Activated CD4-positive, alpha-beta memory T cell treated with anti-CD3 and anti-CD28 coated beads, Interleukin-2, amount 10 ng/mL, durations not matched to agents 7 days and 5 days (primary cell): ENCODE data around the gene TADA2B. TPM values are rescaled to one million over a fixed set of nuclear protein-coding genes. Genes with fewer than 3 reads are reported as not detected.

Experiments used
- CTCF ChIA-PET: fragments of 350-600 bp; sonication (Branson Sonifier 250); formaldehyde crosslinking; loops from one replicate; lab custom pipeline; 2021; ENCODE audit warnings: antibody characterized with exemption, inconsistent platforms; lab: Charles Lee
- POLR2A ChIA-PET: fragments of 350-600 bp; sonication (Branson Sonifier 250); formaldehyde crosslinking; loops from one replicate; lab custom pipeline; 2021; ENCODE audit warnings: antibody characterized with exemption; lab: Charles Lee
- DNase-seq: peaks from one replicate; pipeline ENCODE4 v3.0.0-alpha.2; 2020
- H3K27ac Mint-ChIP-seq: one replicate; pipeline ENCODE4 v1.8.0; 2021; ENCODE audit warnings: mild to moderate bottlenecking, mixed read lengths
- H3K27me3 Mint-ChIP-seq: one replicate; pipeline ENCODE4 v1.8.0; 2021; ENCODE audit warnings: mixed read lengths
- H3K36me3 Mint-ChIP-seq: one replicate; pipeline ENCODE4 v1.8.0; 2021; ENCODE audit warnings: low read depth, mixed read lengths
- H3K4me1 Mint-ChIP-seq: one replicate; pipeline ENCODE4 v1.8.0; 2021; ENCODE audit warnings: mixed read lengths
- H3K4me3 Mint-ChIP-seq: one replicate; pipeline ENCODE4 v1.8.0; 2021; ENCODE audit warnings: mild to moderate bottlenecking, mixed read lengths
- H3K9me3 Mint-ChIP-seq: one replicate; pipeline ENCODE4 v1.8.0; 2021; ENCODE audit warnings: mixed read lengths
- total RNA-seq, 2 experiments: library from RNA; stranded (reverse); gene quantifications; one replicate each; pipeline ENCODE4 v1.2.3, GENCODE V29; 2021

Gene TADA2B
- total RNA-seq, 2 experiments from 2014 or later, result 26.6 to 27.3 TPM

GRCh38 chr4:7067452-7068278 is 24.5 kb downstream of the TADA2B start, which contains the start of gene GRPEL1:
GRPEL1 (minus strand) TSS chr4:7068064; CDS start chr4:7068032, 32 bp downstream.
- DNase-seq, result peak; percentile 100
- POLR2A ChIA-PET, result interaction anchor here (1.0 to 7.8 kb wide), 41 partner anchors 10 to 1368 kb away, joined by 3 to 187 read pairs (median 7); partner anchors contain the start of genes BLOC1S4, MRFAP1, MRFAP1L1 and S100P
- H3K9me3 Mint-ChIP-seq, result no peaks in the 10 kb centered on the region
- peak within 1 kb of the TSS; percentile 90 for H3K4me3 Mint-ChIP-seq
- CTCF ChIA-PET, result interaction anchor here (0.7 to 8.1 kb wide), 16 partner anchors 9 to 394 kb away, joined by 3 to 127 read pairs (median 4); partner anchors contain the start of genes TADA2B and TBC1D14
- H3K36me3 Mint-ChIP-seq, result peaks cover 27% of the 10 kb centered on the region
- peaks cover 54% of the 10 kb centered on the region for H3K4me1 Mint-ChIP-seq
- H3K27ac Mint-ChIP-seq, result peak within 1 kb of the TSS; percentile 88
- H3K27me3 Mint-ChIP-seq, result peaks cover 14% of the 10 kb centered on the region

- no peak for DNase-seq
- H3K36me3 Mint-ChIP-seq, result peaks cover 21% of the 10 kb centered on the region
- POLR2A ChIA-PET, result interaction anchor here (0.8 to 7.8 kb wide), 40 partner anchors 11 to 1368 kb away, joined by 3 to 187 read pairs (median 7); partner anchors contain the start of genes BLOC1S4, MRFAP1, MRFAP1L1 and S100P
- CTCF ChIA-PET, result interaction anchor here (0.7 to 8.1 kb wide), 17 partner anchors 12 to 395 kb away, joined by 3 to 127 read pairs (median 4); partner anchors contain the start of genes TADA2B and TBC1D14
- no peaks in the 10 kb centered on the region for H3K9me3 Mint-ChIP-seq
- H3K27ac Mint-ChIP-seq, result peak overlapping the region; percentile 88
- H3K4me1 Mint-ChIP-seq, result peaks cover 54% of the 10 kb centered on the region
- H3K27me3 Mint-ChIP-seq, result peaks cover 16% of the 10 kb centered on the region
- peak overlapping the region; percentile 90 for H3K4me3 Mint-ChIP-seq
These were observed 25.2 kb downstream of the TADA2B start for GRCh38 chr4:7068279-7068842.

GRCh38 chr4:7068883-7069282 is 25.7 kb downstream of the TADA2B start:
- CTCF ChIA-PET, result interaction anchor here (0.9 to 8.1 kb wide), 14 partner anchors 11 to 394 kb away, joined by 3 to 127 read pairs (median 4); partner anchors contain the start of gene TADA2B
- POLR2A ChIA-PET, result interaction anchor here (0.8 to 7.8 kb wide), 25 partner anchors 12 to 428 kb away, joined by 3 to 187 read pairs (median 10); partner anchors contain the start of genes BLOC1S4, MRFAP1, MRFAP1L1 and TADA2B
- Mint-ChIP-seq H3K4me3 (peak overlapping the region; percentile 90), H3K4me1 (peaks cover 52% of the 10 kb centered on the region), H3K36me3 (peaks cover 16% of the 10 kb centered on the region), H3K9me3 (no peaks in the 10 kb centered on the region), H3K27ac (peak overlapping the region; percentile 88), H3K27me3 (peaks cover 16% of the 10 kb centered on the region)
- no peak for DNase-seq

- peak; percentile 88 for DNase-seq
- Mint-ChIP-seq H3K4me1 (peaks cover 38% of the 10 kb centered on the region), H3K9me3 (no peaks in the 10 kb centered on the region), H3K36me3 (peaks cover 6% of the 10 kb centered on the region), H3K27ac (no peak overlapping the region), H3K27me3 (peaks cover 16% of the 10 kb centered on the region), H3K4me3 (no peak overlapping the region)
- ChIA-PET CTCF (interaction anchor here (0.5 to 8.1 kb wide), 27 partner anchors 8 to 390 kb away, joined by 3 to 127 read pairs (median 4); partner anchors contain the start of genes TADA2B and TBC1D14), POLR2A (interaction anchor here (1.1 to 7.8 kb wide), 5 partner anchors 25 to 350 kb away, joined by 3 to 187 read pairs (median 5); partner anchors contain the start of genes TADA2B and TBC1D14)
These were observed 27.7 kb downstream of the TADA2B start for GRCh38 chr4:7070729-7071511.

GRCh38 chr4:7073059-7073458 is 29.9 kb downstream of the TADA2B start:
- DNase-seq, result no peak
- Mint-ChIP-seq H3K4me3 (no peak overlapping the region), H3K36me3 (no peaks in the 10 kb centered on the region), H3K4me1 (peaks cover 20% of the 10 kb centered on the region), H3K9me3 (no peaks in the 10 kb centered on the region), H3K27me3 (peaks cover 16% of the 10 kb centered on the region), H3K27ac (no peak overlapping the region)
- ChIA-PET CTCF (interaction anchor here (1.1 to 8.1 kb wide), 3 partner anchors 30 to 355 kb away, joined by 3 to 127 read pairs (median 48); partner anchors contain the start of gene TADA2B), POLR2A (no interaction called here)

- Mint-ChIP-seq H3K9me3 (no peaks in the 10 kb centered on the region), H3K4me1 (peaks cover 14% of the 10 kb centered on the region), H3K27ac (no peak overlapping the region), H3K4me3 (no peak overlapping the region), H3K27me3 (peaks cover 16% of the 10 kb centered on the region), H3K36me3 (no peaks in the 10 kb centered on the region)
- POLR2A ChIA-PET, result no interaction called here
- DNase-seq, result peak; percentile 35
- CTCF ChIA-PET, result interaction anchor here (8.1 kb wide), 1 partner anchor 31 kb away, joined by 127 read pairs; the partner anchor contains the start of gene TADA2B
These were observed 30.6 kb downstream of the TADA2B start for GRCh38 chr4:7073526-7074390.

- H3K27ac Mint-ChIP-seq, result no peak overlapping the region
- ChIA-PET POLR2A (no interaction called here), CTCF (no interaction called here)
- H3K27me3 Mint-ChIP-seq, result peaks cover 19% of the 10 kb centered on the region
- no peak overlapping the region for H3K4me3 Mint-ChIP-seq
- DNase-seq, result no peak
- H3K36me3 Mint-ChIP-seq, result no peaks in the 10 kb centered on the region
- H3K4me1 Mint-ChIP-seq, result peaks cover 12% of the 10 kb centered on the region
- H3K9me3 Mint-ChIP-seq, result no peaks in the 10 kb centered on the region
These were observed 31.3 kb downstream of the TADA2B start for GRCh38 chr4:7074426-7074825.

GRCh38 chr4:7075962-7076695 is 33.0 kb downstream of the TADA2B start:
- H3K27me3 Mint-ChIP-seq, result peaks cover 32% of the 10 kb centered on the region
- no peaks in the 10 kb centered on the region for H3K36me3 Mint-ChIP-seq
- H3K4me3 Mint-ChIP-seq, result no peak overlapping the region
- CTCF ChIA-PET, result no interaction called here
- POLR2A ChIA-PET, result no interaction called here
- no peak overlapping the region for H3K27ac Mint-ChIP-seq
- DNase-seq, result no peak
- no peaks in the 10 kb centered on the region for H3K9me3 Mint-ChIP-seq
- peaks cover 4% of the 10 kb centered on the region for H3K4me1 Mint-ChIP-seq

- H3K9me3 Mint-ChIP-seq, result no peaks in the 10 kb centered on the region
- H3K27ac Mint-ChIP-seq, result no peak overlapping the region
- H3K27me3 Mint-ChIP-seq, result peaks cover 33% of the 10 kb centered on the region
- peaks cover 4% of the 10 kb centered on the region for H3K4me1 Mint-ChIP-seq
- ChIA-PET POLR2A (no interaction called here), CTCF (no interaction called here)
- no peak overlapping the region for H3K4me3 Mint-ChIP-seq
- no peak for DNase-seq
- H3K36me3 Mint-ChIP-seq, result no peaks in the 10 kb centered on the region
These were observed 33.5 kb downstream of the TADA2B start for GRCh38 chr4:7076696-7077082.

- peaks cover 33% of the 10 kb centered on the region for H3K27me3 Mint-ChIP-seq
- DNase-seq, result no peak
- peaks cover 6% of the 10 kb centered on the region for H3K4me1 Mint-ChIP-seq
- no peaks in the 10 kb centered on the region for H3K9me3 Mint-ChIP-seq
- POLR2A ChIA-PET, result no interaction called here
- H3K36me3 Mint-ChIP-seq, result no peaks in the 10 kb centered on the region
- CTCF ChIA-PET, result no interaction called here
- H3K4me3 Mint-ChIP-seq, result no peak overlapping the region
- no peak overlapping the region for H3K27ac Mint-ChIP-seq
These were observed 34.2 kb downstream of the TADA2B start for GRCh38 chr4:7077371-7077770.

- DNase-seq, result no peak
- ChIA-PET CTCF (no interaction called here), POLR2A (no interaction called here)
- no peaks in the 10 kb centered on the region for H3K36me3 Mint-ChIP-seq
- peaks cover 6% of the 10 kb centered on the region for H3K4me1 Mint-ChIP-seq
- H3K4me3 Mint-ChIP-seq, result no peak overlapping the region
- H3K9me3 Mint-ChIP-seq, result no peaks in the 10 kb centered on the region
- H3K27ac Mint-ChIP-seq, result no peak overlapping the region
- H3K27me3 Mint-ChIP-seq, result peaks cover 33% of the 10 kb centered on the region
These were observed 34.9 kb downstream of the TADA2B start for GRCh38 chr4:7078025-7078424.
